Epithelial cell of proximal tubule (primary cell): ENCODE results near the gene LRRTM2. TPM values are rescaled to one million over a fixed set of nuclear protein-coding genes. Genes with fewer than 3 reads are reported as not detected.

Experiments used
- DNase-seq: peaks from one replicate; pipeline ENCODE4 v3.0.0-alpha.2; 2011; ENCODE audit warnings: low read depth
- H3K4me3 ChIP-seq: 2 replicates; pipeline ENCODE4 v1.5.1; 2011; ENCODE audit warnings: low read depth, mild to moderate bottlenecking, low read length
- CTCF ChIP-seq: conservative IDR thresholded peaks from 2 replicates; pipeline ENCODE4 v1.5.1; 2012; ENCODE audit warnings: low read depth, mild to moderate bottlenecking, low read length
- total RNA-seq: library from RNA; depleted of rRNA; stranded (reverse); fragments of >200 nt; gene quantifications from 2 replicates; pipeline ENCODE4 v1.2.3, GENCODE V29; 2015

Gene LRRTM2
- total RNA-seq, 1 donor from 2014 or later = not detected

GRCh38 chr5:138853132-138853531 lies 22.0 kb downstream of the LRRTM2 start:
- no peak for DNase-seq
- TF ChIP-seq CTCF = no peak
- no peak overlapping the region for H3K4me3 ChIP-seq

DNA sequence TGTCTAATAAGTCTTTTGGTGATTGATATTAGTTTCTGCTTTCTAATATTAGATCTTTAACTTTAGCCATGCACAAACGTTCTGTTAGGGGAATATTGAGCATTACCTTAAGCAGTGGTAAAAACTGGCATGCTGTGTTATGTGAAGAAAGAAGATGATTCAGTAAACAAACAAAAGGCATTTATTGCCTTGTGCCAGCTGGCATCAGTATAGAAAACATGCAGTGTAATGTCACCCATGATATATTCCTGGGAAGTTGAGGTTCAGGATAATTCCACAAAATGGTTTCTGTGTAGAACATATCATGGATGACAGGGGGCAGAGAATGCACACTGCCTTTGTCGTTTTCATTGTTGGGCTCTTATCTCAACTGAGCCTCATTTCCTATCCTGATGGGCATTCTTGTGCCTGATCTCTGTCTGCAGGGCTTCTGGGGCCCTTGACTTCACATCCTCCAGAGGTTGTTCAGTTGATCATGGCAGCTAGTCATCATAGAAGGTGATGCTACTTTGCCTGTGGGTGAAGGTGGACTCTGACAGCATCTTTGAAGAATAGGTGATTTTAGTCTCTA lies 24.2 kb downstream of the LRRTM2 start:
- H3K4me3 ChIP-seq = no peak overlapping the region
- DNase-seq = no peak
- no peak for TF ChIP-seq CTCF

GRCh38 chr5:138849882-138850281 lies 25.3 kb downstream of the LRRTM2 start:
- H3K4me3 ChIP-seq = no peak overlapping the region
- no peak for TF ChIP-seq CTCF
- no peak for DNase-seq

- no peak for DNase-seq
- no peak overlapping the region for H3K4me3 ChIP-seq
- no peak for TF ChIP-seq CTCF
These were observed 25.7 kb downstream of the LRRTM2 start for GRCh38 chr5:138849439-138849838.

GRCh38 chr5:138844812-138845513 lies 30.2 kb downstream of the LRRTM2 start:
- no peak for TF ChIP-seq CTCF
- H3K4me3 ChIP-seq = no peak overlapping the region
- no peak for DNase-seq

DNA sequence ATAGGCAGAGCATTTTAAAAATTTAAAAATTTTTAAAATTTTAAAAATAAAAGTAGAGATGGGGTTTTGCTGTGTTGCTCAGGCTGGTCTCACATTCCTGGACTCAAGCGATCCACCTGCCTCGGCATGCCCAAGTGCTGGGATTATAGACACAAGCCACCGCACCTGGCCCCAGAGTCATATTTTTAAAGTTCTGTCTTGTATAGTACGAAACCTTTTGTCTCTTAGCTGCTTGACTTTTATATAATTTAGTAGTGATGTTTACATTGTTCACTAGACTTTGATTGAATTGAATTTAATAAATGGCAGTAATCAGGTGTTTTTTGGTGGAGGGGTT lies 31.0 kb downstream of the LRRTM2 start:
- no peak for DNase-seq
- TF ChIP-seq CTCF = no peak
- H3K4me3 ChIP-seq = no peak overlapping the region
